Medulla oblongata (tissue), 1 donor: Measurements from ENCODE around the gene B9D1.

Experiments used
- DNase-seq: peaks from one replicate; pipeline ENCODE4 v3.0.0-alpha.2; 2015; ENCODE audit errors: extremely low spot score

The B9D1 gene

DNA sequence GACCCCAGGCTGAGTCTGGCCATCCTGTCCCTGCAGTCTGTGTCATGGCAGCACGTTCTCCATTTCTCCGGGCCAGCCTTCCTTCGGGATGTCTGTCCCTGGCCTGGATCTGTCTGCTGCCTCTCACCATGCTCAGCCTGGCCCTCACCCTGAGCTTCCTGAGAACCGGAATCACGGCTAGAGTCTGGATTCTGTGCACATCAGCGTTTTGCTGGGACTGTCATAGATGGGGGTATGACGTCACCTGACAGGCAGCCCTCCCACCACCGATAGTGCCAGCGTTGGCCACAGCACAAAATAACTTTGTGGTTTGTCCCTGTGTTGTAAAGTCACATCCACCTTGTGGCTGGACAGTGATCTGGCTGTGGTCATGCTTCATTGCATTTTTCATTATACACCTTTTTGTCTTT, 59.2 kb downstream of the B9D1 start:
- DNase-seq = no peak

DNA sequence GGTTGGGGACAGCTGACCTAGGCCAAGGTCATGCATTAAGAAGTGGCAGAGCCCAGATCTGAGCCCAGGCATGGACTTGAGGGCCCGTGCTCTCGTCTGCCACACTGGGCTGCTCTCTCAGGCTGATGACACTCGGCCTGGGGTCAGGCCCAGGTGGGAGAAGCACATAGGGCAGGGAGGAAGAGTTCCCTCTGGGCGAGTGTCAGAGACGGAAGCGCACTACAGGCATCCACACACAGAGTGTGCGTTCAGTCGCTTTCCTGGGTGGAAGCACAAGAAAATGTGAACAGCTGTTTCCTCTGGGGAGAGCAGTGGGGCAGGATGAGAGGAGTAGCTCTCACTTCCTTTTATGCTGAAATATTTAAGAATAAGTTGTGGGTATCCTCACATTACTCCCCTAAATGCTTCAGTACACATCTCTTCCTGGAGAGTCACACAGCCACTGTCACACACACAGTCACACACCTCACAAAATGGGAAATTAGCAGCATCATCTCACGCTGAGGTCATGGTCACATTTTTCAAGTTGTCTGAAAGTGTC, 59.7 kb downstream of the B9D1 start:
- no peak for DNase-seq

DNA sequence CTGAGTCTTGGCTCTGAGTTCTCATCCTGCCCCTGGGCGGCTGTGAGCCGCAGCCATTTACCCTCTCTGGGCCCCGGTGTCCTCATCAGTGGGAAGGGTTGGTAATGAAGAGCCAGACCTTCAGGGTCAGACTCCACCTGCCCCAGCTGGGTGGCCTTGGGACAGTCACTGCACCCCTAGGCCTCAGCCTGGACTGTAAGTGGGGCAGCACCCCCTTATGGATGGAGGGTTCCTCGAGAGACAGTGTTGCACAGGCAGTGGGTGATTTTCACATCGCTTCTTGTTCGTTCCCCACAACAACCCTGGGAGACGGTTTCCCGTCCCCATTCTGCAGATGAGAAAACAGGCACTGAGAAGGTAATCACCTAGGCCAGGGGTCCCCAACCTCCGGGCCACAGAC, 60.5 kb downstream of the B9D1 start:
- no peak for DNase-seq

DNA sequence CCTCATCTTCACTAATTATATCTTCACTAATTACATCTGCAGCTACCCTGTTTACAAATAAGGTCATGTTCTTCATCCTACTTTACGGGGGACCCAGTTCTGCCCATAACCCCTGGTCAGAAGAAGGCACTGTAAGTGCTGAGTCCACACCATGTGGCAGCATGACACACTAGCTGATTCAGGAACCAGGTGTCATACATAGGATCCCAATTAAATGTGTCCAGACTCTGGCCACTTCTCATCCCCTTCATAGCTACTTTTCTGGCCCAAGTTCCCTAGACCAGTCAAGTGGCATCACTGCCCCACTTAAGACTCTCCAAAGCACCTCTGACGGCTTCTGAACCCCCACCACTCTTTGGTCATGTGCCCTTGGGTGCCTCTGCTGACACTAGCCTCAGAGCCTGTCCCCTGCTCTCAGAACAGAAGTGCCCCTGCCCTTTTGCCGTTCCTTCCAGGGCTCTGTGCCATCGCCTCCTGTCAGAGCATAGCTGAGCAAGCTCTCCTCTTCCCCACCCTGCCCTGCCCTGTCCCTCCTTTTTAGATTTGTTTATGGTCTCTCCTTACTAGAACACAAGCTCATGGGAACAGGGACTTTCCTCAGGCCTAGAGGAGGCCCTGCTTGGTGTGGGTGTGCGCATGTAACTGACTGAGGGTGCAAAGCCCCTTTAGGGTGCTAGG, 61.1 kb downstream of the B9D1 start:
- no peak for DNase-seq

DNA sequence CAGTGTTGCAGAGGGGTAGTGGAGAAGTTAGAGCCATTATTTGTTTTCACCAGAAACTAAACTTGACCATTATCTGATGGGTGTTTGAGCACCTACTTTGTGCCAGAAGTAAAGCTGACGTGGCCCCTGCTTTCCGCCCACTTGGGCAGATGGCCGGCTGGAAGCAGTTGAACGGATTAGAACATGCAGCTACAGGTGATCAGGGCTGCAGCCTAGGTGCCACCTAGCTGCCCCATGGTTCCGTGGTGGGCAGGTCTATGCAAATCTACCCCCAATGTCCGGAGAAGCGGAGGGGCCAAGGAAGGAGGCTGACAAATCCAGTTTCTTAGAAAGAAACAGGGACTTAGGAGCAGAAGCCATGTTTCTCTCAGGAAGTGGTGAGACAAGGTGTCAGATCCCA, 62.7 kb downstream of the B9D1 start:
- DNase-seq = no peak

DNA sequence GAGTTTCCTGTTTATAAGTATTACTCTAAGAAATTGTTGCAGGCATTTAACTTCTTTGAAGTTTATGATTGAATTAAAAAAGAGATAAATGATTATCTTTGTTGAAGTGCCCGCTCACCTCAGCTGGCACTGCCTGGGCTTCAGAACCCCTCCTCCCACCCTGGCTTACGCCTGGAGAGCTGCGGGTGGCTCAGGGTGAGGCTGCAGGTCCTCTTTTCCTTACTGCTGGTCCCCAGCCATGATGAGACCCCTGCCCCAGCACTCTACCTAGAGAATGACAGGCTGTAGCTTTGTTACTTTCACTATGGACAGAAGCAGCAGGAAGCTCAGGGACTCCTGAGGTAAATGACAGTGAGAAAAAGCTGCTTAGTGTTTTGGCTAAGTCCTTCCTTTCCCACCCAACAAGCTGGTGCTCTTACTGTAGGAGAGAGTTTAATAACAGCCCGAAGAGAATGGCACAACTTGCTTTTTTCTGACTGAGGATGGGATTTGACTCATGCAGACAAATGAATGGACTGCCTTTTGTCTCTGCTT, 63.2 kb downstream of the B9D1 start:
- DNase-seq = no peak

DNA sequence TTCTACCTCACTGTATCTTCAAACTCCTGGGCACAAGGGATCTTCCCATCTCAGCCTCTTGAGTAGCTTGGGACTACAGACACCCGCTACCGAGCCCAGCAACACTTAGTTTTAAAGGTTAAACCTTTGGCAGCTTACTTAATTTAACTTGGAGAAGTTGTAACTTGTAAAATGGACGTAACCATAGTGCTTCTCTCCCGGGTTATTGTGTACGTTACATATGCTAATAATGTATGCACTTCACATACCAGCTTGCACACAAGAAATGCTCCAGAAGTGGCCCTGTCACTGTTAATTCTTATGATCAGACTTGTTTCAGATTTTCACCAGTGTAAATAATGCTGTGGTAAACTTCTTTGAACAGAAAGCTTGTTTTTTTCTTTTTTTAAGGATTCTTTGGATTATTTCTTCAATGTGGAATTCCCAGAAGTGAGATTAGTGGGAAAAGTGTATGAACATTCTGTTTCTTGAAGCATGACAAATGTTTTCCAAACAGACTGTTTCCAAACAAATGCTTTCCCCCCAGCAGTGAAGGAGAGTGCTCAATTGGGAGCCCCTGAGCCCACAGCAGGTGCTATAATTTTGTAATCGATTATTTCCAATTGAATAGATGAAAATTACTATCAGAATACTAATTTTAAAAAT, 63.8 kb downstream of the B9D1 start:
- no peak for DNase-seq

DNA sequence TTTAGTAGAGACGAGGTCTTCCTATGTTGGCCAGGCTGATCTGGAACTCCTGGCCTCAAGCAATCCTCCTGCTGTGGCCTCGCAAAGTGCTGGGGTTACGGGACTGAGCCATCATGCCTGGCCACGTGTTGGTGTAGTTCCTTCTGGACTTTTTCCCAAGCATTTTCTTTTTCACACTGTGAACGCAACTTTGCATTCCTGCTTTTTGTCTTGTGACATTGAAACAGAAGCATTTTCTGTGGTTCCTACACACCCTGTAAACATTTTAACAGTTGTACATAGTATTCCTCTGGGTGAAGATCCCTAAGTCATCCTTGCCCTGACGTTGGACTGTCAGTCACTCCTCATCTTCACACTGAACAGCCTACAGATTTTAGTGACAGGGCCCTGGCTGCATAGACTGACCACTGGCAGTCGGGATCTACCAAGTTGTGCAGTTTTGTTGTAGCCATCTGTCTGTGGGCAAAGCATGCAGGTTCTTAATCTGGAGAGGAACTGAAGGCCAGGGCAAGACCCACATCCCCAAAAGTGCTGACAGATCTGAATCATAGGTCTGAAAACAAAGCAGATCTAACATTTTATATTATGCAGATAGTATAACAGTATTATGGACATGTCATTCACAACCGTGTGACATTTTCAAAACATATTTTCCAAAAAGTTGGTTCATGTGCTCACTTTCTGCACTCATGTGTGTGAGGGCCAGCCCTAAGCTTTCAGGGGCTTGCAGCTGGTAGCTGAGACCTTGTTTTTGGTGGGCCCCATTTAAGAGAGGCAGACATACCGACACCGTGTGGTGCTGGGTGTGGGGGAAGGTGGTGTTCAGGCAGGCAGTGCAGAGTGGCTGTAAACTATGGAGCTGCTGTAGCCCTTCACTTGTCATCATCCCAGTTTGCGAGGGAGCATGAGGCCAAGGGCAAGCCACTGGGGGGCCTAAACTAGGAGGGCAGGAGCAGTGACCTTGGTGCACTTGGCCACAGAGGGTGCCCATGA, 65.4 kb downstream of the B9D1 start:
- DNase-seq = no peak

DNA sequence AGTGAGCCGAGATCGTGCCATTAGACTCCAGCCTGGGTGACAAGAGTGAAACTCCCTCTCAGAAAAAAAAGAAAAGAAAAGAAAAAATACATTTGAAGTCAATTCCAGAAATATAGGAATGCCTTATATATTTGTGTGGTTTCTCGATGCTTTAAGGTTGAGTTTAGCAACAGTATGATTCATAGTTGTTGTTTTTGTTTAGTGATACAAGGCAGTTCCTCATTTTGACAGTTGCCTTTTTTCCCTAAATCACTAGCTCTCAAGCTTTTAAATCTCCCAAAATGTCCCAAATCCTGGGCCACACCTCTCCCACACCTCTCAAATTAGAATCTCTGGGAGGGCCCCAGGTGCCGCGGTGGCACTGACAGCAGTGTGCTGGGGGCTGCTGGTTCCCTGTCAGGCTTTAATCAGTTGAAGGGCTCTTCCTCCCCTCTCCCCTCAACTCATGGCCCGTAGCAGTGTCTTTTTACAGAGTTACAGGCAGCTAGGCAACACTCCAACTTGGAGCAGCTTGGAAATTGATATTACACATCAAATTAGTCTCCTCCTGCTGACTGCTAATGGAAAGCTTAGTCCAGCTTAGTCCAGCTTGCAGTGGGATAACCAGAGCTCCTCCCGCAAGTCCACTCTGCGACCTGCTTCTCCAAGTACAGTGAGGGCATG, 66.9 kb downstream of the B9D1 start:
- DNase-seq = no peak

DNA sequence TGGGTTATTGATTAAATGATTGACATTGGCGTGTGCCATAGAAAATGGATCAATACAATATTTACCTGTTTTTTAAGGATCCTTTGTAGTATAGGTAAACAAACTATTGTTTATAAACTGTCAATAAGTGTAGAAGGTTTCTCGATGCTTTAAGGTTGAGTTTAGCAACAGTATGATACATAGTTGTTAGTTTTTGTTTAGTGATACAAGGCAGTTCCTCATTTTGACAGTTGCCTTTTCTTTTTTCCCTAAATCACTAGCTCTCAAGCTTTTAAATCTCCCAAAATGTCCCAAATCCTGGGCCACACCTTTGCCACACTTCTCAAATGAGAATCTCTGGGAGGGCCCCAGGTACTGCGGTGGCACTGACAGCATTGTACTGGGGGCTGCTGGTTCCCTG, 68.1 kb downstream of the B9D1 start:
- no peak for DNase-seq
